ENCODE measurements around the gene NBDY.

DNA sequence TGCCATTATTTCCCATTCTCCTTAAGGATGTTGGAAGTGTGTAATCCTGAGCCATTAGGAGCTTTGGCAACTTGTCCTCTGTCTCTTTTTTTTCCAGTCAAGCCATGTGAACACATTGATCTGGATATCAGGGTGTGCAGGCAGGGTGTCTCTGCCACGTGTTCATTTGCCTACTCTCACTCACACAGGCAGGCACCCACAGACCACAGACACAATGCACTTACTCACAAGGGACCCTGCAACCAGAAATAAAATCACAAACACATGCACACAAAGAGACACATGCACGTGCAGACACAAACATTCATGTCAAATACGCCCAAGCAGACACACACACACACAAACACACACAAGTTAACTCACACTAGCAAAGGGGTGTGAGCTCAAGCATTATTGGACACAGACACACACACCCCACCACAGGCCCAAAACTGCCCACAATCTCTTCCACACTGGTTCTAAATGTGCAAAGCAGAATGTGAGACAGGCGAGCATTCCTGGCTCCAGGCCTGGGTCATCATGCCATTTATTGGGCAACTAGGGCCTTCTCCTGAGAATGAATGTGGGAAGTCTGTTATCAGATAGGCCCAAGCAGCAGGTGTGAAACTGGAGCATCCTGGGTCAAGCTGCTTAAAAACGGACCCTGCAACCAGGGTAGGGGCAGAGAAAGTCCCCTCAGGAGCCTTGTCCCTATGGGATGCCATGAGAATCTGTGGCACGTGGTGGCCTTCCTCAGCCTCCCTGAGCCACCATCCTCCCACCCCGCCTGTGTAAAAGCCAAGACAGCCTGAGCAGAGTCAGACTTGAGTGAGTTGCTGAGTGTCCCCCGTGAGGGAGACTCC lies 63.4 kb downstream of the NBDY start:
- no peak for TF ChIP-seq CTCF (conservative IDR thresholded peaks at IDR 0.05 in 1 of 2, IDR thresholded peaks at IDR 0.05 in 1 of 2; ENCODE audit: extremely low read depth in 1 of 2, insufficient read depth in 1 of 2, low read depth in 1 of 2, low read length in 2 of 2)
- no peak for TF ChIP-seq EZH2 (IDR thresholded peaks at IDR 0.05; ENCODE audit: borderline replicate concordance, low read length)
